HG03439 (cell line): ENCODE results near the gene ALS2.
"Not testable (repeated sequence)": the region's sequence is repeated elsewhere in the genome, so short reads cannot be mapped to it uniquely, and the experiment has no call there.

ENCODE experiments used
- ATAC-seq: cut with Tn5 transposase; IDR thresholded peaks from one replicate; pipeline ENCODE4 v1.9.1; 2021; ENCODE audit warnings: mild to moderate bottlenecking, moderate library complexity; ENCODE audit not compliant: unreplicated experiment

The ALS2 gene

GRCh38 chr2:201680743-201681142 is 100.0 kb downstream of the ALS2 start:
- ATAC-seq, result no peak

DNA sequence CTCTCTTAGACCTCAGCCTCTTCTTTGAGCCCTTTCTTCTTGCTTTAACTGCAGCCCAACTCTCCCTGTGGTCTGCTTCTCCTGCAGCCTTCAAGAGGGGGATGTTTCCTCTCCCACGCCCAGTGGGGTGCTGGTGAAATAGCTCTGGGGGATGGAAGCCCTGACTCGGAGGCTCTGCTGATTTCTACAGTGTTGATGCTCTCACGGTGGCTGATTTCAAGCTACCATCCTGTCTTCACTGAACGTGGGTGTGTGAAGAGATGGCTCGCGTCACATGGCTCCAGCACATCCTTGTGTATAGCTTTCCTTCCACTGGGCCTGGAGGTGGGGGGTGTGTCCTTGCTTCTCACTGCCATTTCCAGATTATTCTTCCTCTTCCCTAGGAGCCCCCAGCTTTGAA is 102.3 kb downstream of the ALS2 start:
- no peak for ATAC-seq

GRCh38 chr2:201675454-201675853 is 105.3 kb downstream of the ALS2 start:
- ATAC-seq, result no peak

DNA sequence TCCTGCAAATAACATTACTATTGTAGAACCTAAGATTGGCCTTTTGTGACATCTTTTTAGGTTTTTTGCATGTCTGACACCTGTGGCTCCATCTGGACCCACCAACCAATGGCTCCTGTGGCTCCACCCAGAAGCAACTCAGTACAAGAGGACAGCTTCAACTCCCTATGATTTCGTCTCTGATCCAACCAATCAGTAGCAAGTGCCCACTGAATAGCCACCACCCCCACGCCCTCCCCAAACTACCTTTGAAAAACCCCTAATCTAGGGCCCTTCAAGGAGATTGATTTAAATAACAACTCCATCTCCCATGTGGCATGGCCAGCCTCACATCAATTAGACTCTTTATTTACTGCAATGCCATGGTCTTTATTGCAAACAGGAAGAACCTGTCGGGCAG is 105.9 kb downstream of the ALS2 start:
- no peak for ATAC-seq

DNA sequence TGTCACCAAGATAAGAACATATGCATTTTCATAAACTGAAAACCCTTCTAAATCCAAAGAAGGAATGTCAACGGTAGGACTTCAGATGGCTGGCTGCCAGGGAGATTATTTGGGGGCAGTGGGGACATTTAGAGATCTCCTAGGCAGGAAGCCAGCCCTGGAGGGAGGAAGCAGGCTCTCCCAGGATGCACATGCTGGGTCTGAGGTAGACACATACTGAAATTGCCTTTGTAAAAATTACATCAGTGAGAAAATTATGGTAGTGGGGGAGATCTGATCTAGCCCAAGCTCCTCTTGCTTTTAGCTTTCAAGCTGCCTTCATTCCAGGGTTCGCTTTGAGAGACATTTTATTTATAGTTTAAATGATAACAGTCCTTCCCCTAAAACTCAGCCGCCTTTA is 106.4 kb downstream of the ALS2 start:
- no peak for ATAC-seq

DNA sequence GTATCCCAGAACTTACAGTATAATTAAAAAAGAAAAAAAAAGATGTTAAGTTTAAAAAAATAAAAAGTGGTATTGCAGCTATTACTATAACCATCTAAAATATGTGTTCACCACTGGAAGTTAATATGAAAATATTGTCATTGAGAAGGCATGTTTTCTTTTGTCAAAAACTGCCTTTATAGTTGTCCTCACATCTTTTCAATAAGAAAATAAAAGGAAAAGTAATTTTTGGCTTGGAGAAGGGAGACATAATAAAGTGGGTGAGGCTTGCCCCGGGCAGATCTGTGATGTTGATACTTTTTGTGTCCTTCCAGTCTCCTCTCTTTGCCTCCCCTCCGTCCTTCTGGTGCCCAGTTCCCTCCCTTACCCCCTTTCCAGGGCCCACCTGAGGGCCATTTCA is 107.2 kb downstream of the ALS2 start:
- no peak for ATAC-seq

DNA sequence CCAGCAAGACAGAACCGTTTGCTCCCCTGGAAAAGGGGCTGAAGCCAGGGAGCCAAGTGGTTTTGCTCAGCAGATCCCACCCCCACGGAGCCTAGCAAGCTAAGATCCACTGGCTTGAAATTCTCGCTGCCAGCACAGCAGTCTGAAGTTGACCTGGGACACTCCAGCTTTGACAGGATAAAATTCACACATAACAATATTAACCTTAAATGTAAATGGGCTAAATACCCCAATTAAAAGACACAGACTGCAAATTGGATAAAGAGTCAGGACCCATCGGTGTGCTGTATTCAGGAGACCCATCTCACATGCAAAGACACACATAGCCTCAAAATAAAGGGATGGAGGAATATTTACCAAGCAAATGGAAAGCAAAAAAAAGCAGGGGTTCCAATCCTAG is 109.5 kb downstream of the ALS2 start:
- ATAC-seq, result not testable (repeated sequence)

DNA sequence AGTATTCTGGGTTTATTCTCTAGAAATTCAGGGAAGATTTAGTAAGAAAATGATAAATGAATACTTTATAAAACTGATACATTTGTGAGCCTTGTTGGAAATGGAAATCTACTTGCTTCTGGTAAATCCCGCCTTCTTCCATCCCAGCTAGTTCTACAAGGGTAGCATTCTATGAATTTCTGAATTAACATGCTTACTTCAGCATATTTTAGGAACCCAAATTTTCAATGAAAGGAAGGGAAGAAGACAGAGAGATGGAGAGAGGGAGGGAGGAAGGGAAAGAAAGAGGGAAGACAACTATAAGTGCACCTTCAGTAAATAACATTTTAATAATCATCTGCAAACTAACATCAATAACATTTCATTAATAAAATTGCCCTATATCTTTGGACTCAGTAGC is 110.9 kb downstream of the ALS2 start:
- ATAC-seq, result no peak

DNA sequence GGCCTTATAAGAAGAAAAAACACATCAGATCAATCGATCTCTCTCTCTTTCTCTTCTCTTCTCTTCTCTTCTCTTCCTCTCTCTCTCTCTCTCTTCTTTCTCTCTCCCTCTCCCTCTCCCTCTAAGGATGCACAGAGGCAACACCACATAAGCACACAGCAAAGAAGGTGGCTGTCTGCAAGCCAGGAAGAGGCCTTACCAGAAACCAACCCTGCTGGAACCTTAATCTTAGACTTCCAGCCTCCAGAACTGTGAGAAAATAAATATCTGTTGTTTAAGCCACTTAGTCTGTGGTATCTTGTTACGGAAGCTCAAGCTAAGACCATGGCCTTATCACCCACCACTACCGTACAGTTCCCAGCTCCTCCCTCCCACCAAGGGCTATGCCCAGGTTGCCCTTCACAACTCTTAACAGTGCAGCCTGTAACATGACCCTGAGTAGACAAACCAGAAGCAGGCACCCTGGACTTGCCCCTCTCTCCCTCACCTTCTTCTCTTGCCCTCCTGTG is 112.3 kb downstream of the ALS2 start:
- ATAC-seq, result no peak

- ATAC-seq, result no peak
Observed at GRCh38 chr2:201664334-201664733, 116.4 kb downstream of the ALS2 start.

DNA sequence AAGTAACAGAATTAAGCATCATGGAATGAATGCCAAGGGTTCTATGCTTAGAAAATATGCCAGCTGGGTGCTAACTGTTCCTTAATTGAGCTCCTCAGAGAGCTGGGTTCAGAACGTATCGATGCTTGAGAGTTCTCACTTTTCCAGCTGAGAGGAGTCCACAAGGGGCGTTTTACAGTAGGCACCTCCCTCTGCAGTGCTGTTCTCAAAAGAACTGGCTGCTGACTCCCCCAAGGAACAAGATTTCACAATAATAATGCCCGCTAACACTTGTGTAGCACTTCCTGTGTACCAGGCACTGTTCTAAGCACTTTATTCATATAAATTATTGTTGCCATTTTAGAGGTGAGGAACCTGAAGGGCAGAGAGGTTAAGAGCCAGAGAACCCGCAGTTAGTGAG is 119.4 kb downstream of the ALS2 start:
- no peak for ATAC-seq

DNA sequence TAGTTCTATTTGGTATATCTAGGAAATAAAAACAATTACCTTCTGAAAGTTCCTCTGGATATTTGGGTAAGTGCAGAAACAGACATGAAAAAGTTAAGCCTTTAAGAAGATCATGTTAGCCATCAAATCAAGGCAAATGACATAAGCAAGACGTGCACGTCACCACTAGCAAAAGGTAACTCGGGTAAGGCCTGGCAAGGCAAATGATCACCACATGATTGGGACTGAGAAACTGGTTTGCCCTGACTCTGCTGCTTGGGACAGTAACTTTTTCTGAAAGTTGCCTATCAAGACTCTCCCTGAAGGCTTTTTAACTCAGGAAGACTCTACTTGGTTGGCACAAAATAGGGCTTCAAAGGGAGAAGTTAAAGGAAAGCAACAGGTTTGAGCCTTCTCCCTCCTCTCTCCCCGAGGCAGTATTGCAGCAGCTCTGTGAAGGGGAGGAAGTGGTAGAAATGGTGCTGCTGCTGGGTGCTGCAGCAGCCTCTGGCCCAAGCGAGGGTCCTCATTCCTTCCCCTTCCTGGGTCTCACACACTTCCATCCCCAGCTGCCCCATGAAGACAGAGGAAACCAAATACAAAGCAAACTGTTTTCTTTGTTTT is 120.3 kb downstream of the ALS2 start:
- ATAC-seq, result no peak

DNA sequence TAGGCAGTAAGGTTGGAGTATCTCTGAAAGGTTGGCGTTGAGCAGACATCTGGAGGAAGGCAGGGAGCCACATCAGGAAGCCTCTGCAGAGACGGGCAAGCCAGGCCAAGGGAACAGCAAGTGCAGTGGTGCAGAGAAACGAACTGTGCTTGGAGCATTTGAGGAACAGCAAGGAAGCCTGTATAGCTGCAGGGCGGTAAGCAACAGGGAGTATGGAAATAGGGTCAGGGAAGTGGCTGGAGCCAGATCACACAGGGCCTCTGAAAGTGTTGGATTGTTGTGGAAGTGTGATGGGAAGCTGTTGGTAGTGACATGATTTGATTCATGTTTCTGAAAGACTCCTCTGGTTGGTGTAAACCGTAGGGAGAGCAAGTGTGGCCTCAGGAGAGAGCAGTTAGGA is 124.0 kb downstream of the ALS2 start:
- no peak for ATAC-seq

DNA sequence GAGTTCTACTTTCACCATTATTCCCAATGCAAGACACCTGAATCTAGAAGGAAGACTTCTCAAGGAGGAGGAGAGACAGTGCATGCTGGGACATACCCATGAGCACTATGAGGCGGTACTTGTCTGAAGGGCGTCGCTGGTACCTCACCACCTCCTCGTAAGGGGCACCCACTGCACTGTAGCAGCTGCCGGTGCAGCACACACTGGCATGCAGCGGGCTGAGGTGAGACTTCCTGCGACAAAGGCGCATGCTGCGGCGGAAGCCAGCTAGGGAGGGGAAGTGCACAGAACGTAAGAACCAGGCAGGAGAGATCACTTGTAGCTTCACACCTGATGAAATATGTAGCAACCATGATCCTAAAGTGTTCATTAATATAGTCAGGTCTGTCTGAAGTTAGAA is 124.6 kb downstream of the ALS2 start:
- ATAC-seq, result no peak

DNA sequence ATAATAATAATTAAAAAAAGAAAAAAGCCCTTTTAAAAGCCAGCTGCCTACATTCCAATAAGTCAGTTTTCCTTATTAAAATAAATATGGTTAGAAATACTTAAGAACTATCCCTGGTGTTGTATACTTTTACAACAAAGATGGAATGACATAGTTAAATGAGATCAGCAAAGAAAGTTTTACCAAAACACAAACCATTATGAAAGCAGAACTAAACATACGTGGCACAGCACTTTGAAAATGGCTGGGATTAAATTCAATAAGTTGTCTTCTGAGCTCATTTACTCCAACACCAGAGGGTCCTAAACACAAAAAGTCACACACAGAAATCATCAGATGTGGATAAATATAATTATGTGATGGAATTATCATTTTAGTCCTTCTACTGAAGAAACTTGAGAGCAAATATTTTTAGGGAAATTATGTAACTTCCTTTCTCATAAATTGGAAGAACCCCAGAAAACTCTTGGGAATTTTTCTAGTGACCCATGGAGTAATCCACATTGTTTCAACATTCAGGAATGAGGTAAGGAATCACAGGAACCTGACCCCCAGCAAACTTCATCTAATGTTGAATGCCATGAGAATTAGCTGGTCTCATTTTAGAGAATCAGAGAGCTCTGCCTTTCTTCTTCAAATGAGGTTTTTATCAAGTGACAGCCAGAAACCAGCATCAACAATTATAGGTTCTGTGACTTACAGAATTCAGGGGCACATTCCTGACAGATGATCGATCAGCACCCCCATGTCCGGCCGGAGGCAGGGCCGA is 125.9 kb downstream of the ALS2 start:
- ATAC-seq, result no peak

- no peak for ATAC-seq
Observed at GRCh38 chr2:201653221-201653620, 127.5 kb downstream of the ALS2 start.
